ENCODE measurements around the gene MTX1.
"Not testable (repeated sequence)": the region's sequence is repeated elsewhere in the genome, so short reads cannot be mapped to it uniquely, and the experiment has no call there.

MTX1 gene, protein sequence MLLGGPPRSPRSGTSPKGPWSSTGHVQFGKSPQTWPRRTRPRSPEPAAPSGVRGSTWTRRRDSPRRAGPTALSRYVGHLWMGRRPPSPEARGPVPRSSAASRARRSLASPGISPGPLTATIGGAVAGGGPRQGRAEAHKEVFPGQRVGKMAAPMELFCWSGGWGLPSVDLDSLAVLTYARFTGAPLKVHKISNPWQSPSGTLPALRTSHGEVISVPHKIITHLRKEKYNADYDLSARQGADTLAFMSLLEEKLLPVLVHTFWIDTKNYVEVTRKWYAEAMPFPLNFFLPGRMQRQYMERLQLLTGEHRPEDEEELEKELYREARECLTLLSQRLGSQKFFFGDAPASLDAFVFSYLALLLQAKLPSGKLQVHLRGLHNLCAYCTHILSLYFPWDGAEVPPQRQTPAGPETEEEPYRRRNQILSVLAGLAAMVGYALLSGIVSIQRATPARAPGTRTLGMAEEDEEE

DNA sequence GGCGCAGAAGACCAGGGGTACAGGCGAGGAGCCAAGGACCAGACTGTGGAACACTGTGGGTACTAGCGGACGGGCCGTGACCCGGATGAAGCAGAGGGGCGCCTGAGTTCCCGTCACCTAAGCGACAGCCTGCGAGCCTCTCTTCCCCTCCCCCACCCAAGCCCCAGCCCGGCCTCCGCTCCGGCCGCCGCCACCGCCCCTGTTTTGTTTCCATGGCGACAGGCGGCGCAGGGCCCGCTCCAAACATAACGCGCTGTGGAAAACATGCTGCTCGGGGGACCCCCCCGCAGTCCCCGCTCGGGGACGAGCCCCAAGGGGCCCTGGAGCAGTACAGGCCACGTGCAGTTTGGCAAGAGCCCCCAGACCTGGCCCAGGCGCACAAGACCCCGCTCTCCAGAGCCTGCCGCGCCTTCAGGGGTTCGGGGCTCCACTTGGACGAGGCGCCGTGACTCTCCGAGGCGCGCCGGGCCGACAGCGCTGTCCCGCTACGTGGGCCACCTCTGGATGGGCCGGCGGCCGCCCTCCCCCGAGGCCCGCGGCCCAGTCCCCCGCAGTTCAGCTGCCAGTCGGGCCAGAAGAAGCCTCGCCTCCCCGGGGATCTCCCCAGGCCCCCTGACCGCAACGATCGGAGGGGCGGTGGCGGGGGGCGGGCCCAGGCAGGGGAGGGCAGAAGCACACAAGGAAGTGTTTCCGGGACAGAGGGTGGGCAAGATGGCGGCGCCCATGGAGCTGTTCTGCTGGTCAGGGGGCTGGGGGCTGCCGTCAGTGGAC, at the start of gene MTX1:
Gene MTX1 (plus strand): TSS at position 155 of the 771 bp plus-strand sequence. CDS start 110 bp downstream, at position 265.
- peak; percentile 84 for DNase-seq (ENCODE audit: insufficient read length, low spot score)
- peak; percentile 35 for FAIRE-seq

DNA sequence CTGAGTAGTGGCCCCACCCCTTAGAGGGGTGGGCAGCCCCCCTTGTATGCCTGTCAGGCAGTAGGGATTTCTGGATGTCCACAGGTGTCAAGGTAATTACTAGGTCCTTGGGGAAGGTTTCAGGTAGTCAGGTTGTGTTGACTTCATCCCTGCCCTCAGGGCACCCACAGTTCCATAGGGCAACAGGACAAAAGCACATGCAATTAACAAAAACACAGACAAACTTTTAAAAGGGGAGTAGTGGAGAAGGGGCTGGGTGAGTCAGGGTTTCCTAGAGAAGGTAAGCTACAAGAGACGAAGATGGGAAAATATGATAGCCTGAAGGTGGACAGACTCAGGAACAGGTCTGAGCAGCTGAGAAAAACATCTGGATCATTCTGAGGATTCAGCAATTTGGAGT, 49.5 kb upstream of the MTX1 start:
- FAIRE-seq (no peak), DNase-seq (ENCODE audit: insufficient read length, low spot score) (no peak)

DNA sequence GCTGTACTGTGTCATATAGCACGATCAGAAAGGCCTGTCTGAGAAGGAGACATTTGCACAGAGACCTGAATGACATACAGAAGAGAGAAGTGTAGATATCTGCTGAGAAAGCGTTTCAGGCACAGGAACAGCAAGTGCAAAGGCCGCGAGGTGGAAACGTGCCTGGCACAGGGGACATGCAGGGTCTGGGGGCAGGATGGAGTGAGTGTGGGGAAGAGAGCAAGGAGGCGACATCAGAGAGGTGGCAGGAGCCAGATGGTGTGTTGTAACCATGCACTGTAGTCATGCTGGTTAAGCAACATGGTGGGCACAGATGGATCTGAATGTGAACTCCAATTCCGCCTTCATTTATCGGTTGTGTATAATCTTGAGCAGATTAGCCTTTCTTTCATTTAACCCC, 48.4 kb upstream of the MTX1 start:
- FAIRE-seq (no peak), DNase-seq (ENCODE audit: insufficient read length, low spot score) (no peak)

DNA sequence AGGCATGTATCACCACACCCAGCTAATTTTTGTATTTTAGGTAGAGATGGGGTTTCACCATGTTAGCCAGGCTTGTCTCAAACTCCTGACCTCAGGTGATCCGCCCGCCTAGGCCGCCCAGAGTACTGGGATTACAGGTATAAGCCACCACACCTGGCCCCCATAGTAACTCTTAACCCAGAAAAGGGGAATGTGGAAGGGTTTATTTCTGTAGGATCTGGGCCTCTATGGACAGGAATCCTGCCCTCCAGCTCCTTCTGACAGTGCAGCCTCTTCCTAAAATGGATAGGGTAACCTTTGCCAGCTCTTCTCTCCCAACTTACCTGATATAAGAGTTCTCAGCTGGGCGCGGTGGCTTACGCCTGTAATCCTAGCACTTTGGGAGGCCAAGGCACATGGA, 45.9 kb upstream of the MTX1 start:
- not testable (repeated sequence) for FAIRE-seq; DNase-seq (ENCODE audit: insufficient read length, low spot score)

DNA sequence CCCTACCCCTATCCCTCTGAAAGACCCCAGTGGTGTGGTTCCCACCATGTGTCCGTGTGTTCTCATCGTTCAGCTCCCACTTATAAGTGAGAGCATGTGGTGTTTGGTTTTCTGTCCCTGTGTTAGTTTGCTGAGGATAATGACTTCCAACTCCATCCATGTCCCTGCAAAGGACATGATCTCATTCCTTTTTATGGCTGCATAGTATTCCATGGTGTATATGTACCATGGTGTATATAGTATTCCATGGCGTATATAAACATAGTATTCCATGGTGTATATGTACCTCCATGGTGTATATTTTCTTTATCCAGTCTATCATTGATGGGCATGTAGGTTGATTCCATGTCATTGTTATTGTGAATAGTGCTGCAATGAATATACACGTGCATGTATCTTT, 44.7 kb upstream of the MTX1 start:
- not testable (repeated sequence) for DNase-seq (ENCODE audit: insufficient read length, low spot score); FAIRE-seq

DNA sequence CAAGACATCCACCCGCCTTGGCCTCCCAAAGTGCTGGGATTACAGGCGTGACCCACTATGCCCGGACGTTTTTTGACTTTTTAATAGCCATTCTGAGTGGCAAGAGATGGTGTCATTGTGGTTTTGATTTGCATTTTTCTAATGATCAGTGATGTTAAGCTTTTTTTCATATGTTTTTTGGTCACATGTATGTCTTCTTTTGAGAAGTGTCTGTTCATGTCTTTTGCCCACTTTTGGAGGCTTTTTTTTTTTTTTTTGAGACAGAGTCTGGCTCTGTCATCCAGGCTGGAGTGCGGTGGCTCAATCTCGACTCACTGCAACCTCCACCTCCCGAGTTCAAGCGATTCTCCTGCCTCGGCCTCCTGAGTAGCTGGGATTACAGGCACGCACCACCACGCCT, 43.9 kb upstream of the MTX1 start:
- DNase-seq (ENCODE audit: insufficient read length, low spot score); FAIRE-seq: not testable (repeated sequence)

DNA sequence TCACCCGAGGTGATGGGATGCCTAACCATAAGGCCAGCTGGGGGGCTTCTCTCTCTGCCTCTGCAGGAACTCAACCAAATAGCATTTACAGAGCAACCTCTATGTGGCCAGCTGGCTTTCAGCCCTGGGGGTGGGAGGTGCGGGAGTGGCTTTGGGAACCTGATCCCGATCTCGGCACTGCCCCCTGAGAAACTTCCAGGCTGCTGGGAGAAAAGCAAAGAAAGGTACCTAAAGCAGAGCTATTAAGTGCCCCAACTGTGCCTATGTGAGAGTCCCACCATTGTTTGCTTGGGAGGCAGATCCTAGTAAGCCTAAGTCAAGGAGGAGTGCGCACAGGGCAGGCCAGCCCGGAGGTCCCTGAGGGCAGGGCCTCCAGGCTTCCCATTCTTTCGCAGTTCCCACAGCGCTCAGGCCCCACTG, 42.4 kb upstream of the MTX1 start:
- FAIRE-seq (no peak), DNase-seq (ENCODE audit: insufficient read length, low spot score) (no peak)

DNA sequence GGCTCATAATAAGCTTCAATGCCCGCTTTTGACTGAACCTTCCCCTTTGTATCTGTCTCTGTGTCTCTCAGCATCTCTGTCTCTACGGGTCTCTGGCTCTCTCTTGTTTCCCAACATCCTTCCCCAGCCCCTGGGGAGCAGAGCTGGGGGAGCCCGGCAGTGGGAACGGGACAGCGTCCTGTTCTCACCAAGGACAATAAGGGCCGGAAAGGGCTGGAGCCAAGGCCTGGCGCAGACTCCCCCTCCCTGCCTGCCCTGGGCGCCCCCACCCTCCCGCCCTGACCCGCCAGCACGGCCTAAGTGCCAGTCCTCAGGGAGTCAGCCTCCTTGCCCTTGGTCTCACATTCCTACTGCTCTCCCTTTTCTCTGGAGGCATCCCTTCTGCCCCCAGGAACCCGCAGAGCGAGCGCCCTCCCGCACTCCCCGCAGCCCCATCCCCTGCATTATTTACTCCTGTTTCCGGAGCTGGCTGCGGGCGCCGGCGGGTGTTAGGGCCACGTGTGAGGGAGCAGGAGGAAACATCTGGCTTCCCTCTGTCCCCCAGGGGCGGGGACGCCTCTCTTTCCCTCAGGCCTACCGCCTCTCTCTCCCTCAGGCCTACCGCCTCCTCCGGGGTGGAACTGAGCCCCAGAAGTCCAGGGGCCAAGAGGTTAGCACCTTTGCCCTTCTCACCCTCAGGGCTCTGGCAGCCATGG, 41.9 kb upstream of the MTX1 start:
- FAIRE-seq: no peak

DNA sequence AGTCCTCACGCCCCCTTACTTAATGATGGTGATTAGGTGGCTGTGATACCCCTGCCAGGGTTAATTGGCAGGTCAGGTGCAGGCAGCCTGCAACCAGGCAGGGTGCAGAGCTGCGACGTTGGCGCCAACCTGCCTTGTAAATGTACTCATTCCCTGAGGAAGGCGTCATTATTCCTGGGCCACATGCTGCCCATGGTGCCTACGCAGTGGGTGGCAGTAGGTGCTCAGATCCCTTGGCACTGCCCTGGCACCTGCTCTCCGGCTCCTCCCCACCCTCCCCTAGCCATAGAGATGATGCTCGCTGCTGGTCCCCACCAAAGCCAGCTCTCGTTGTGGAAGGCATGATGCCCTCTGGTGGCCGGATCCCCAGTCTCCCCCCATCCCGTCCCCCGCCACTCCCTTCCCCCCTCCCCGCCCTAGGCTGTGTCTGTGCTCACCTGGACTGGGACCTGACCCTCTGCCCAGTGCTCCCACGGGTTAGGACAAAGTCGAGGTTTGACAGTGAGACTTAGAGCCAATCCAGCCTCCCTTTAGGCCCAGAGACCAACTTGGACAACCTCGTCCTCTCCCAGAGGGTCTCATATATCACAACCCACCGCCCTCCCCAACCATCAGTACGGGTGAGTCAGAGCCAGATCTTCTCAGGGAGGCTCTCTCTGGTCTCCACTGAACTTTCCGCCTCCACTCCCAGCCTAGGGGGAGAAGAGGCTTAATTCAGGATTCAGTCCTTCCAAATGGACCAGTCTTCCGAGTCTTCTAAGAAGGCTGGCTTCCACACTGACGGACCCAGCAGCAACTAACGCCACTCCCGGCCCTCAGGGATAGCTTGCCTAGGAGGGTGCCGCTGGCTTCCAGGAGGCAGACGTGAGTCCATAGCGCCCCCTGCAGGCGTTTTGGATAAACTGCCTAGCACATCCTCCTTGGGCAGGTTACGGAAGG, 41.1 kb upstream of the MTX1 start:
- DNase-seq (ENCODE audit: insufficient read length, low spot score) (no peak), FAIRE-seq (peak; percentile 90)

More for the DNA sequence above, 41.9 kb upstream of the MTX1 start:
- DNase-seq (ENCODE audit: insufficient read length, low spot score): no peak

DNA sequence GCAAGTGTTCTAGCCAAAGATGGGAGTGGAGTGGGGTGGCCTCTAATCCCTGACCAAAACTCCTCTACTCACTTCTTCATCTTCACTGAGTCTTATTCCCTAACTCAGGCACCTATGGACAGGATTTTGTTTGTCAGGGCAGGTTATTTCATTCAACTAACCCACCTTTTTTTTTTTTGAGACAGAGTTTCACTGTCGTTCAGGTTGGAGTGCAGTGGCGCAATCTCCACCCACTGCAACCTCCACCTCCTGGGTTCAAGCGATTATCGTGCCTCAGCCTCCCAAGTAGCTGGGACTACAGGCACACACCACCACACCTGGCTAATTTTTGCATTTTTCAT, 40.4 kb upstream of the MTX1 start:
- not testable (repeated sequence) for FAIRE-seq; DNase-seq (ENCODE audit: insufficient read length, low spot score)

DNA sequence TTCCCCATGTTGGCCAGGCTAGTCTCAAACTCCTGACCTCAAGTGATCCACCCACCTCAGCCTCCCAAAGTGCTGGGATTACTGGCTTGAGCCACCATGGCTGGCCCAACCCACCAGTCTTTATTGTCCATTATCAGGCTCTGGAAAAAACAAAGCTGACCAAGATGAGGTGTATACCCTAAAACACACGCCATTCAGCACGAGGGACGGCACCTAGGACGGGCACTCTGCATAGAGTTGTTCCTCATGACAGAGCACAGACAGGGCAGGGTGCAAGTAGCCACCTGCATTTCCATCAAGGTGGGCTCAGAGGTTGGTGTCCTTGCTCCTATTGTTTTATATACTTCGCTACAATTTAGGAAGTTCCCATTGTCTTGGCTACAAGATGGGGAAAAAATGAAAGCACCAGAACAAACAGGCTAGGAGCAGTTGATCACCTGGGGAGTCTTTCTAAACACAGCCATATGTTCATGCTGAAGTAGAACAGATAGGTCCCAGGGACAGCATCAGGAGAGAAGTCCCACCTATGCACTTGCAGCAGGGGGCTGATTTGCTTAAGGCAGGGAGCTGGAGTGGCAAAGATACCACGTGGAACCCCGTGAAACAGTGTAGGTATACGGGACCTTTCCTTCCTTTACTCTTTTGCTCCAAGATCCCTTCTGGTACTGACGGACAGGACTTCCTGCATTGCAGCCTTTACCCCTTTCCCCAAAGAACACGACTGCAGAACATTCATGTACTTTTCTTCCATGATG, 39.9 kb upstream of the MTX1 start:
- no peak for FAIRE-seq
- DNase-seq (ENCODE audit: insufficient read length, low spot score): no peak

DNA sequence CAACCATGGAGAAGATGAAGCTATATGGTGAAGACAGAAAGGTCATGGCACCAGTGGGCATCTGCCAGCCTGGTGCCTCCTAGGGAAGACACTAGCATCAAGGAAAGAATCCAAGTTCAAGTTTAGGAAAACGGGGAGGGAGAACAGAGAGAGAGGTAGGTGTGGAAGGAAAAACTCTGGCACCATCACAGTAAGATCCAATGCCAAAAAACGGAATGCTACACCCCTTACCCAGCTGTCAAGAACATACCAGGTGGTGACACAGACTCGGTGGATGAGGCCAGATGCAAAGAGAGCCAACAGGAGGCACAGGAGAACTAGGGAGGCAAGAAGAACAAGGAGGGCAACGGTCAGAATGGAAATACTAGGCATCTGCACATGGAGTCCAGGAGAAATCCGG, 39.0 kb upstream of the MTX1 start:
- no peak for FAIRE-seq
- DNase-seq (ENCODE audit: insufficient read length, low spot score): no peak

DNA sequence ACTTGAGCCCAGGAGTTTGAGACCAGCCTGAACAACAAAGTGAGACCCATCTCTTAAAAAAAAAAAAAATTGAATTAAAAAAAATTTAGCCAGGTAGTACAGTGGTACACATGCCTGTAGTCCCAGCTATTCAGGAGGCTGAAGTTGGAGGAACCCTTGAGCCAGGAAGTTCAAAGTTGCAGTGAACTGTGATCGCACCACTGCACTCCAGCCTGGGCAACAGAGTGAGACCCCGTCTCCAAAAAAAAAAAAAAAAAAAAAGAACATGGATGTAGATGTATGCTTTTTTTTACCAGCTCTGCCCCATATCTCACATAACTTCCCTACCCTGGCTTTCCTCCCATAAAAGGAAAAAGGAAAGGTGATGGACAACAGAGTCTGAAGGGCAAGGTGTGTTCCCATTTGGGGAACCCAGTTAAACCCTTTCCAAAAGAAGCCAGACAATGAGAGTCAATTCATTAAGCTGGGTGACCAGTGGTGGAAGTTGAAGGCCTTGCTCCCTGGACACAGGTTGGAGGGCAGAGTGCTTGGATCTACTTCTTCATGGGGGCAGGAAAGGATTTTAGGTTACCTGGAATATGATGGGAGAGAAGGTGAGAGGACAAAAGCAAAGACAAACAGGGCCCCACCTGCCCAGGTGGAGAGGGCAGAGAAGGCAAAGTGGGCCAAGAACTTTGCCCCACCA, 38.3 kb upstream of the MTX1 start:
- no peak for DNase-seq (ENCODE audit: insufficient read length, low spot score)
- FAIRE-seq: no peak

DNA sequence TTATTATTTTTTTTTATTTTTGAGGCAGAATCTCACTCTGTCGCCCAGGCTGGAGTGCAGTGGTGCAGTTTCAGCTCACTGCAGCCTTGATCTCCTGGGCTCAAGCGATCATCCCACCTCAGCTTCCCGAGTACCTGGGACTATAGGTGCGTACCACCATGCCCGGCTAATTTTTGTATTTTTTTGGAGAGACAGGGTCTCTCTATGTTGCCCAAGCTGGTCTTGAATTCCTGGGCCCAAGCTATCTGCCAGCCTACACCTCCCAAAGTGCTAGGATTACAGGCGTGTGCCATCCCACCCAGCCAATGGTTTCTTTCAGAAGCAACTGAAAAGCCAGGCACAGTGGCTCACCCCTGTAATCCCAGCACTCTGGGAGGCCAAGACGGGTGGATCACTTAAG, 37.7 kb upstream of the MTX1 start:
- DNase-seq (ENCODE audit: insufficient read length, low spot score) (no peak), FAIRE-seq (no peak)

DNA sequence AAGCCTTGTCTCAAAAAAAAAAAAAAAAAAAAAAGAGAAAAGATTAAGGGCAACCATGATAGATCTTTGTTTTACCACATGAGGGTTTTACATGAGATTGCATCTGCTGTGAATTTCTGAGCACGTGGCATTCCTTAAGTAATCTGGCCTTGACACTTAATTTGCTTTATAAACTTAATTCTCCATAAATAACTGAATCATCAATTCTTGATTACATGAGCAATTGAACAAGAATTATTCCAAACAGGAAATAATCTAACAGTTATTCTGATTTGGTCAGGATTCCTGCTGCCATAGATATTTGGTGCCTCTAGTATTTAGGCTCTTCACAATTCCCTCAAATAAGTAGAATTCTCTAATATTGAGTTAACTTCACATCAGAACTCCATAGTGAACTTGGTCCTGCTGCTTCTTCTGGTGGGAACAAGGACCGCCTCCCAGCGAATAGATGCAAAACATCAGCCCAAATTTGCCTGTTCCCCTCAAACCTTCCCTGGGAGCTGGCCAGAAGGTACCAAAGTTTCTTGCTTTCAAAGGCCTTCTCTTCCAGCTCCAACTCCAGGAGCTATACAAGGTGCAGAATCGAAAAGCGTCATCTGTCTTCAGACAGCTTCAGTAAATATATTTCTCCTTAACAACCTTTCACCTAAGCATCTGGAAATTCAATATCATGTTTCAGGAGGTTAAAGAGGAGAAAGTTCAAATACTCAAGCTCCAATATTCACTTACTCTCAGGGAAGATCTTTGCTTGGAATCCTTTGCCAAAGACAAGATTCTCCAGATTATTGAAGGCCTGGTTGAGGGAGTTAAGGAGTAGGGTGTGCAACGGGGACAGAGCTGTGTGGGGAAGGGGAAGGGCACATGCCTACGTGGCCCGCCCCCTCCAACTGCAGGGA, 36.4 kb upstream of the MTX1 start:
- FAIRE-seq (no peak), DNase-seq (ENCODE audit: insufficient read length, low spot score) (no peak)

DNA sequence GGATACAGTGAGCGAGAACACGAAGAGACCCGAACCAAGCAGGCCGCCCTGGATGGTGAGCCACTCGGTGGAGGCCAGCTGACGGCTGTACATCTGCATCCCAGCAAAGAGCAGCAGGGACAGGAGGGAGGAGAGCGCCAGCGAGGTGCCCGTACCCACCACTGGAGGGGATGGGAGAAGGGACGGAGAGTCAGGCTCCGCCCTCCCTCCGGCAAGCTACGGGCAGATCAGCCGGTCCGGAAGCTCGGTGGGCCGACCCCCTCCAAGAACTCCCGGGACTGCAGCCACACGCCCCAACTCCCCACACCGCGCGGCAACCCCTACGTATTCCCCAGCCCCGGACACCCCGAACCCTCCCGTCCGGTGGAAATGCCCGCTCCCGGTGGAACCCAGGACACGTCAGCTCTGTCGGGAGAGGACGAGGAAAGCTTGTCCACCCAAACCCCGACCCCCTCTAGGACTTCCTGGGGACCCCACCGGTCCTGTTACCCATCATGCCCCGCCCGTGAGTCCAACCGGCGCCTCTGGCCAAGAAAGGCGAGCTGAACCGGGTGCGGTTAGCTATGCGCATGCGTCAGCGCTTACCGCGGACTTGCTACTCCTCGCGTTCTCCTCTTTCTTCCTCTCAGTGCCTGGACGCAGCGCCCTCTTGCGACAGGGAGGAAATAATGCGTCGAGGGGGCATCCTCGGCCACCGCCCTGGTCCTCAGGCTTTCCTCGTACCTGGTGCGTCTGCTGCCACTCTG, 35.6 kb upstream of the MTX1 start, which contains the start of gene KRTCAP2:
Gene KRTCAP2 (minus strand): TSS at position 573 of the 746 bp plus-strand sequence. CDS start 80 bp downstream, at position 493.
- DNase-seq (ENCODE audit: insufficient read length, low spot score): peak; percentile 97
- FAIRE-seq: peak; percentile 98

Measured in GM19239 (cell line).